Hepatocyte (in vitro differentiated cells): Measurements from ENCODE around the gene EFNB2. TPM values are rescaled to one million over a fixed set of nuclear protein-coding genes. Genes with fewer than 3 reads are reported as not detected.

ENCODE experiments used
- DNase-seq: peaks from one replicate; pipeline ENCODE4 v3.0.0-alpha.2; 2016; ENCODE audit warnings: low spot score
- H2AFZ ChIP-seq: fragments of 200-600 bp; sonication (generic); 2 replicates; pipeline ENCODE4 v1.6.0; 2016; ENCODE audit warnings: antibody characterized with exemption, mild to moderate bottlenecking
- H3K27ac ChIP-seq: fragments of 200-600 bp; sonication (generic); 2 replicates; pipeline ENCODE4 v1.5.1; 2016; ENCODE audit warnings: mild to moderate bottlenecking
- H3K27me3 ChIP-seq: fragments of 200-600 bp; sonication (generic); 2 replicates; pipeline ENCODE4 v1.6.1; 2016
- H3K36me3 ChIP-seq: fragments of 200-600 bp; sonication (generic); replicated peaks from 2 replicates; pipeline ENCODE4 v1.5.1; 2016; ENCODE audit warnings: low read depth; ENCODE audit not compliant: insufficient read depth
- H3K4me1 ChIP-seq: fragments of 200-600 bp; sonication (generic); 2 replicates; pipeline ENCODE4 v1.5.1; 2016; ENCODE audit warnings: mild to moderate bottlenecking, moderate library complexity; ENCODE audit not compliant: insufficient read depth
- H3K4me2 ChIP-seq: fragments of 200-600 bp; sonication (generic); 2 replicates; pipeline ENCODE4 v1.6.0; 2016
- H3K4me3 ChIP-seq: fragments of 200-600 bp; sonication (generic); 2 replicates; pipeline ENCODE4 v1.5.1; 2016; ENCODE audit warnings: mild to moderate bottlenecking
- H3K79me2 ChIP-seq: fragments of 200-600 bp; sonication (generic); 2 replicates; pipeline ENCODE4 v1.6.0; 2017; ENCODE audit warnings: mild to moderate bottlenecking
- H3K9me2 ChIP-seq: fragments of 200-600 bp; sonication (generic); replicated peaks from 2 replicates; pipeline ENCODE4 v1.6.0; 2017; ENCODE audit warnings: mild to moderate bottlenecking; ENCODE audit not compliant: insufficient read depth
- H3K9me3 ChIP-seq: fragments of 200-600 bp; sonication (generic); 2 replicates; pipeline ENCODE4 v1.5.1; 2016; ENCODE audit warnings: low read depth, mild to moderate bottlenecking
- H4K20me1 ChIP-seq: fragments of 200-600 bp; sonication (generic); 2 replicates; pipeline ENCODE4 v1.6.0; 2016; ENCODE audit warnings: mild to moderate bottlenecking; ENCODE audit not compliant: insufficient read depth, poor library complexity, severe bottlenecking
- CTCF ChIP-seq: fragments of 200-600 bp; sonication (generic); IDR thresholded peaks from 2 replicates; pipeline ENCODE4 v1.5.1; 2016; ENCODE audit warnings: antibody characterized with exemption, mild to moderate bottlenecking; ENCODE audit not compliant: poor library complexity
- EZH2 ChIP-seq: fragments of 200-600 bp; sonication (generic); IDR thresholded peaks from 2 replicates; pipeline ENCODE4 v1.6.1; 2016; ENCODE audit warnings: antibody characterized with exemption, mild to moderate bottlenecking, borderline replicate concordance
- EZH2phosphoT487 ChIP-seq: fragments of 200-600 bp; sonication (generic); IDR thresholded peaks from one replicate; pipeline ENCODE4 v1.6.1; 2018; ENCODE audit warnings: antibody characterized with exemption, mild to moderate bottlenecking, low read depth, moderate library complexity; ENCODE audit not compliant: unreplicated experiment, severe bottlenecking
- WGBS: methylation state at CpG from one replicate; pipeline ENCODE4 v1.1.6; 2016; ENCODE audit warnings: low lambda C conversion rate; ENCODE audit errors: missing lambda C conversion rate; 5-methylcytosine and 5-hydroxymethylcytosine counted together
- polyA plus RNA-seq: library from polyadenylated mRNA; unstranded; fragments of >200 nt; fragmentation: Nextera tagmentation; extraction: Ambion mirVana; gene quantifications from 2 replicates; pipeline ENCODE4 v1.2.1, GENCODE V29; 2016
- total RNA-seq: library from RNA; depleted of rRNA; stranded (reverse); fragments of >200 nt; gene quantifications from 2 replicates; pipeline ENCODE4 v1.2.3, GENCODE V29; 2014

EFNB2 gene
- total and polyA plus RNA-seq, 2 experiments from 2014 or later = 62.4 to 63.3 TPM

GRCh38 chr13:106532111-106532929, 3.1 kb downstream of the EFNB2 start:
- peak; percentile 31 for DNase-seq
- peaks cover 42% of the 10 kb centered on the region for H3K4me1 ChIP-seq
- H3K79me2 ChIP-seq = peaks cover 73% of the 10 kb centered on the region
- TF ChIP-seq CTCF (no peak), EZH2 (no peak), EZH2phosphoT487 (no peak)
- H2AFZ ChIP-seq = no peak overlapping the region
- H3K27ac ChIP-seq = peak overlapping the region; percentile 79
- WGBS = 14% methylated on average over 18 of the region's 18 CpGs
- H3K4me3 ChIP-seq = peak overlapping the region; percentile 28
- H3K27me3 ChIP-seq = no peaks in the 10 kb centered on the region
- H3K9me3 ChIP-seq = no peaks in the 10 kb centered on the region
- H4K20me1 ChIP-seq = peaks cover 26% of the 10 kb centered on the region
- no peaks in the 10 kb centered on the region for H3K36me3 ChIP-seq
- peak overlapping the region; percentile 71 for H3K4me2 ChIP-seq
- H3K9me2 ChIP-seq = no peaks in the 10 kb centered on the region

- Histone ChIP-seq H3K4me1 (peaks cover 53% of the 10 kb centered on the region), H3K27ac (peak overlapping the region; percentile 79), H3K27me3 (no peaks in the 10 kb centered on the region), H3K79me2 (peaks cover 86% of the 10 kb centered on the region), H3K9me2 (no peaks in the 10 kb centered on the region), H2AFZ (no peak overlapping the region), H3K9me3 (no peaks in the 10 kb centered on the region), H3K36me3 (no peaks in the 10 kb centered on the region), H3K4me3 (peak overlapping the region; percentile 30), H3K4me2 (peak overlapping the region; percentile 71), H4K20me1 (peaks cover 32% of the 10 kb centered on the region)
- DNase-seq = no peak
- WGBS = 40% methylated on average over 8 of the region's 8 CpGs
- TF ChIP-seq EZH2 = no peak
- TF ChIP-seq CTCF = no peak
- no peak for TF ChIP-seq EZH2phosphoT487
These were observed 4.4 kb downstream of the EFNB2 start for GRCh38 chr13:106530980-106531481.

- Histone ChIP-seq H3K27ac (peak overlapping the region; percentile 79), H3K9me3 (no peaks in the 10 kb centered on the region), H3K9me2 (no peaks in the 10 kb centered on the region), H2AFZ (no peak overlapping the region), H3K79me2 (peaks cover 93% of the 10 kb centered on the region), H3K27me3 (no peaks in the 10 kb centered on the region), H3K4me2 (peak overlapping the region; percentile 71), H3K36me3 (no peaks in the 10 kb centered on the region), H3K4me3 (peak overlapping the region; percentile 30), H4K20me1 (peaks cover 32% of the 10 kb centered on the region), H3K4me1 (peaks cover 58% of the 10 kb centered on the region)
- no peak for TF ChIP-seq EZH2phosphoT487
- TF ChIP-seq CTCF = no peak
- no peak for TF ChIP-seq EZH2
- DNase-seq = peak; percentile 47
- 36% methylated on average over 11 of the region's 11 CpGs for whole genome bisulfite sequencing
These were observed 5.2 kb downstream of the EFNB2 start for GRCh38 chr13:106530171-106530851.
